Gastrocnemius medialis (tissue), 4 donors: ENCODE data around the gene FBLN2. TPM values are rescaled to one million over a fixed set of nuclear protein-coding genes. Genes with fewer than 3 reads are reported as not detected.

Source experiments
- ATAC-seq, 2 donors: fragments of 150-250 bp; one replicate each; pipeline ENCODE4 v1.9.1; 2016
- DNase-seq, 2 donors: peaks; one replicate each; pipeline ENCODE4 v3.0.0-alpha.2; 2019
- H3K27ac ChIP-seq, 4 donors: fragments of 200-600 bp; sonication (generic); 1 replicate in 1 of 4; 2 replicates in 3 of 4; pipeline ENCODE4 v1.5.1; 2016 to 2018; ENCODE audit warnings: mild to moderate bottlenecking in 2 of 4, moderate library complexity in 1 of 4
- H3K27me3 ChIP-seq, 3 donors: fragments of 200-600 bp; sonication (generic) in 2 of 3; 1 replicate in 1 of 3; 2 replicates in 2 of 3; pipeline versions ENCODE4 v1.5.1 to v1.6.0; 2016 to 2019; ENCODE audit warnings: mild to moderate bottlenecking in 1 of 3, moderate library complexity in 1 of 3
- H3K36me3 ChIP-seq, 2 donors: fragments of 200-600 bp; sonication (generic) in 1 of 2; one replicate each; pipeline ENCODE4 v1.5.1; 2017 to 2018
- H3K4me1 ChIP-seq, 2 donors: fragments of 200-600 bp; sonication (generic) in 1 of 2; one replicate each; pipeline ENCODE4 v1.5.1; 2016 to 2017; ENCODE audit warnings: mild to moderate bottlenecking in 2 of 2
- H3K4me3 ChIP-seq, 4 donors: fragments of 200-600 bp; sonication (generic) in 3 of 4; 1 replicate in 1 of 4; 2 replicates in 3 of 4; pipeline ENCODE4 v1.5.1; 2016 to 2019; ENCODE audit warnings: mild to moderate bottlenecking in 2 of 4
- H3K9me3 ChIP-seq, 3 donors: fragments of 200-600 bp; sonication (generic) in 2 of 3; 1 replicate in 1 of 3; 2 replicates in 2 of 3; pipeline ENCODE4 v1.5.1; 2016 to 2019
- CTCF ChIP-seq, 5 experiments: fragments of 450-650 bp in 3 of 5; fragments of 200-600 bp in 2 of 5; sonication (generic) in 2 of 5; IDR thresholded peaks in 4 of 5; conservative IDR thresholded peaks in 1 of 5; 1 replicate in 4 of 5; 2 replicates in 1 of 5; pipeline ENCODE4 v1.5.1; 2016 to 2019; ENCODE audit warnings: antibody characterized with exemption in 5 of 5, mild to moderate bottlenecking in 3 of 5, moderate library complexity in 3 of 5
- POLR2A ChIP-seq, 2 donors: fragments of 450-650 bp; IDR thresholded peaks; one replicate each; pipeline ENCODE4 v1.6.1; 2017; ENCODE audit warnings: antibody characterized with exemption in 2 of 2, mild to moderate bottlenecking in 2 of 2, moderate library complexity in 2 of 2
- in situ Hi-C, 4 donors: fragments of 200-750 bp; cut with MboI; loops; one replicate each; pipeline versions ENCODE4 v1.15.0 to v1.8.0; 2017; ENCODE audit warnings: low sequenced_read_pairs in 4 of 4
- intact Hi-C: fragments of 100-400 bp; cut with DNase I; formaldehyde crosslinking; loops from one replicate; pipeline ENCODE4 v1.15.1; 2023; ENCODE audit warnings: low total_unique reads
- total RNA-seq, 4 donors: library from RNA; depleted of rRNA; stranded (reverse); fragments of >200 nt; gene quantifications; one replicate each; pipeline versions ENCODE4 v1.1.0 to v1.2.3, GENCODE V29; 2016

FBLN2 gene
- total RNA-seq, 4 donors from 2014 or later = 28.9 to 45.7 (median 34.0) TPM

GRCh38 chr3:13607821-13608597, 59.1 kb downstream of the FBLN2 start:
- no peaks in the 10 kb centered on the region for H3K27me3 ChIP-seq
- intact Hi-C loops (no loop called here), in situ Hi-C loops (no loop called here)
- H3K27ac ChIP-seq = no peak overlapping the region
- ATAC-seq (no peak), DNase-seq (no peak)
- no peaks in the 10 kb centered on the region for H3K9me3 ChIP-seq
- H3K36me3 ChIP-seq = no peaks in the 10 kb centered on the region
- no peaks in the 10 kb centered on the region for H3K4me1 ChIP-seq
- TF ChIP-seq CTCF (IDR thresholded peaks at IDR 0.05 in 4 of 5, conservative IDR thresholded peaks at IDR 0.05 in 1 of 5) = no peak
- TF ChIP-seq POLR2A (IDR thresholded peaks at IDR 0.05) = no peak
- no peak overlapping the region for H3K4me3 ChIP-seq

- H3K36me3 ChIP-seq = no peaks in the 10 kb centered on the region
- H3K27ac ChIP-seq = no peak overlapping the region
- in situ Hi-C loops = no loop called here
- ATAC-seq = no peak
- no peaks in the 10 kb centered on the region for H3K27me3 ChIP-seq
- H3K4me3 ChIP-seq = no peak overlapping the region
- no peaks in the 10 kb centered on the region for H3K4me1 ChIP-seq
- no peaks in the 10 kb centered on the region for H3K9me3 ChIP-seq
- DNase-seq = no peak
- intact Hi-C loops = no loop called here
- TF ChIP-seq POLR2A (IDR thresholded peaks at IDR 0.05) (no peak), CTCF (IDR thresholded peaks at IDR 0.05 in 4 of 5, conservative IDR thresholded peaks at IDR 0.05 in 1 of 5) (no peak)
Measured at GRCh38 chr3:13608969-13609725, 60.2 kb downstream of the FBLN2 start.

GRCh38 chr3:13610006-13610570, 61.2 kb downstream of the FBLN2 start:
- intact Hi-C loops = no loop called here
- Histone ChIP-seq H3K4me1 (no peaks in the 10 kb centered on the region), H3K27ac (no peak overlapping the region), H3K36me3 (no peaks in the 10 kb centered on the region), H3K27me3 (no peaks in the 10 kb centered on the region), H3K4me3 (no peak overlapping the region), H3K9me3 (no peaks in the 10 kb centered on the region)
- in situ Hi-C loops = no loop called here
- ATAC-seq (no peak), DNase-seq (no peak)
- TF ChIP-seq CTCF (IDR thresholded peaks at IDR 0.05 in 4 of 5, conservative IDR thresholded peaks at IDR 0.05 in 1 of 5) (no peak), POLR2A (IDR thresholded peaks at IDR 0.05) (no peak)

- Histone ChIP-seq H3K9me3 (no peaks in the 10 kb centered on the region), H3K4me1 (no peaks in the 10 kb centered on the region), H3K27me3 (no peaks in the 10 kb centered on the region), H3K36me3 (no peaks in the 10 kb centered on the region), H3K27ac (no peak overlapping the region), H3K4me3 (no peak overlapping the region)
- no peak for TF ChIP-seq CTCF (IDR thresholded peaks at IDR 0.05 in 4 of 5, conservative IDR thresholded peaks at IDR 0.05 in 1 of 5)
- no peak for TF ChIP-seq POLR2A (IDR thresholded peaks at IDR 0.05)
- ATAC-seq = no peak
- in situ Hi-C loops = no loop called here
- intact Hi-C loops = no loop called here
- DNase-seq = no peak
Measured at GRCh38 chr3:13611221-13611620, 62.3 kb downstream of the FBLN2 start.
